Activated B cell treated with CpG ODN at 0.5 μM for 24 hours (primary cell): Measurements from ENCODE around the gene CEP72. TPM values are rescaled to one million over a fixed set of nuclear protein-coding genes. Genes with fewer than 3 reads are reported as not detected.

Experiments used
- ATAC-seq: fragments of 200-7000 bp; cut with Tn5 transposase; one replicate; pipeline ENCODE4 v1.10.0; 2021; ENCODE audit warnings: low read depth, mild to moderate bottlenecking, moderate library complexity
- CTCF ChIA-PET: fragments of 350-600 bp; sonication (Branson Sonifier 250); formaldehyde crosslinking; loops from one replicate; lab custom pipeline; 2021; ENCODE audit warnings: antibody characterized with exemption; lab: Charles Lee
- POLR2A ChIA-PET: fragments of 350-600 bp; sonication (Branson Sonifier 250); formaldehyde crosslinking; loops from one replicate; lab custom pipeline; 2021; ENCODE audit warnings: antibody characterized with exemption; lab: Charles Lee
- DNase-seq: peaks from one replicate; pipeline ENCODE4 v3.0.0; 2022
- H3K27ac Mint-ChIP-seq: one replicate; pipeline ENCODE4 v1.8.0; 2020; ENCODE audit warnings: mixed read lengths
- H3K27me3 Mint-ChIP-seq: one replicate; pipeline ENCODE4 v1.8.0; 2021; ENCODE audit warnings: mixed read lengths
- H3K36me3 Mint-ChIP-seq: one replicate; pipeline ENCODE4 v1.8.0; 2021; ENCODE audit warnings: low read depth, mixed read lengths
- H3K4me1 Mint-ChIP-seq: one replicate; pipeline ENCODE4 v1.8.0; 2021; ENCODE audit warnings: mixed read lengths
- H3K4me3 Mint-ChIP-seq: one replicate; pipeline ENCODE4 v1.8.0; 2020; ENCODE audit warnings: mild to moderate bottlenecking, mixed read lengths
- H3K9me3 Mint-ChIP-seq: one replicate; pipeline ENCODE4 v1.8.0; 2020; ENCODE audit warnings: mixed read lengths
- intact Hi-C: fragments of 100-400 bp; cut with micrococcal nuclease; formaldehyde crosslinking; loops from one replicate; pipeline ENCODE4 v1.15.1; 2024
- total RNA-seq: library from RNA; stranded (reverse); gene quantifications from 2 replicates; pipeline ENCODE4 v1.2.3, GENCODE V29; 2022
- TF ChIP-seq, protein P1 (sequence below): fragments of 200-600 bp; IDR thresholded peaks from one replicate; pipeline ENCODE4 v1.8.0; 2022; ENCODE audit warnings: antibody characterized with exemption, mild to moderate bottlenecking

Gene CEP72
- total RNA-seq, 1 donor from 2014 or later, result 17.4 TPM

- no peaks in the 10 kb centered on the region for H3K27me3 Mint-ChIP-seq
- H3K36me3 Mint-ChIP-seq, result peaks cover 66% of the 10 kb centered on the region
- intact Hi-C loops, result no loop called here
- no peak overlapping the region for H3K27ac Mint-ChIP-seq
- no peaks in the 10 kb centered on the region for H3K9me3 Mint-ChIP-seq
- no peak for ATAC-seq
- CTCF ChIA-PET, result no interaction called here
- TF ChIP-seq, protein P1, sequence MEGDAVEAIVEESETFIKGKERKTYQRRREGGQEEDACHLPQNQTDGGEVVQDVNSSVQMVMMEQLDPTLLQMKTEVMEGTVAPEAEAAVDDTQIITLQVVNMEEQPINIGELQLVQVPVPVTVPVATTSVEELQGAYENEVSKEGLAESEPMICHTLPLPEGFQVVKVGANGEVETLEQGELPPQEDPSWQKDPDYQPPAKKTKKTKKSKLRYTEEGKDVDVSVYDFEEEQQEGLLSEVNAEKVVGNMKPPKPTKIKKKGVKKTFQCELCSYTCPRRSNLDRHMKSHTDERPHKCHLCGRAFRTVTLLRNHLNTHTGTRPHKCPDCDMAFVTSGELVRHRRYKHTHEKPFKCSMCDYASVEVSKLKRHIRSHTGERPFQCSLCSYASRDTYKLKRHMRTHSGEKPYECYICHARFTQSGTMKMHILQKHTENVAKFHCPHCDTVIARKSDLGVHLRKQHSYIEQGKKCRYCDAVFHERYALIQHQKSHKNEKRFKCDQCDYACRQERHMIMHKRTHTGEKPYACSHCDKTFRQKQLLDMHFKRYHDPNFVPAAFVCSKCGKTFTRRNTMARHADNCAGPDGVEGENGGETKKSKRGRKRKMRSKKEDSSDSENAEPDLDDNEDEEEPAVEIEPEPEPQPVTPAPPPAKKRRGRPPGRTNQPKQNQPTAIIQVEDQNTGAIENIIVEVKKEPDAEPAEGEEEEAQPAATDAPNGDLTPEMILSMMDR, result no peak
- POLR2A ChIA-PET, result no interaction called here
- peaks cover 6% of the 10 kb centered on the region for H3K4me1 Mint-ChIP-seq
- no peak overlapping the region for H3K4me3 Mint-ChIP-seq
- DNase-seq, result no peak
These were observed 26.5 kb downstream of the CEP72 start for GRCh38 chr5:638501-639252.

GRCh38 chr5:639253-639530, 27.1 kb downstream of the CEP72 start:
- Mint-ChIP-seq H3K4me3 (no peak overlapping the region), H3K36me3 (peaks cover 63% of the 10 kb centered on the region), H3K27me3 (no peaks in the 10 kb centered on the region), H3K4me1 (peaks cover 11% of the 10 kb centered on the region), H3K27ac (no peak overlapping the region), H3K9me3 (no peaks in the 10 kb centered on the region)
- TF ChIP-seq, protein P1, result no peak
- ChIA-PET CTCF (no interaction called here), POLR2A (no interaction called here)
- DNase-seq (no peak), ATAC-seq (no peak)
- intact Hi-C loops, result no loop called here

DNA sequence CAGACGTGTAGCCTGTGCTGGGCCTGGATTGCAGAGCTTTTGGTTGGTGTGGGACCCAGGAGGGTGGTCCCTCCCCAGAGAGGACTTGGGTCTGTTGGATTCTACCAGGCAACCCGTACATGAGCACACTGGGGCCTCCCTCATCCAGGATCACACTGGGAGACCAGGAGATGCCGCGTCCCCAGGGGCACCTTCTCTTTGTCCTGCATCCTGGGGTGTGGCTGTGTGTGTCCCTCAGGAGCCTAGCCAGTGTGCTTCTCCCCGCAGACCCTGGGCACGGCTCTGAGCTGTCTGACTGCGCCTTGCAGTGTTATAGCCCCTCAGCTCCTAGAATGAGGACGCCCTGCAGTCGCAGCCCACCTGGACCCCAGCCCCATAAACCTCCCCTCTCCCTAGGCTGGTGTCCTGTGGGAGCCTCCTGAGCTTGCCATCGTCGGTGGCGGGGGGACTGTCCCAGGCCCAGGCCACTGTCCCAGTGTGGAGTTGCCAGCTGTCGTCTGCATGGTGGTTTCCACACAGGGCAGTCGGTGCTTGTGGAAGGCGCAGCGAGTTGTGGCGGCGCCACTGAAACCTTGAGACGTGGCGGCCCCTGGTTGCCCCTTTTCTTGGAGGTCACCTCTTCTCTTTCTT, 27.6 kb downstream of the CEP72 start:
- CTCF ChIA-PET, result no interaction called here
- H3K27ac Mint-ChIP-seq, result no peak overlapping the region
- POLR2A ChIA-PET, result no interaction called here
- DNase-seq, result no peak
- H3K9me3 Mint-ChIP-seq, result no peaks in the 10 kb centered on the region
- peaks cover 59% of the 10 kb centered on the region for H3K36me3 Mint-ChIP-seq
- intact Hi-C loops, result loop anchor here (10.0 kb wide), 1 partner anchor 325 kb away; no protein-coding TSS in a partner anchor
- TF ChIP-seq, protein P1, result no peak
- no peaks in the 10 kb centered on the region for H3K27me3 Mint-ChIP-seq
- H3K4me1 Mint-ChIP-seq, result peaks cover 16% of the 10 kb centered on the region
- no peak overlapping the region for H3K4me3 Mint-ChIP-seq
- ATAC-seq, result no peak

DNA sequence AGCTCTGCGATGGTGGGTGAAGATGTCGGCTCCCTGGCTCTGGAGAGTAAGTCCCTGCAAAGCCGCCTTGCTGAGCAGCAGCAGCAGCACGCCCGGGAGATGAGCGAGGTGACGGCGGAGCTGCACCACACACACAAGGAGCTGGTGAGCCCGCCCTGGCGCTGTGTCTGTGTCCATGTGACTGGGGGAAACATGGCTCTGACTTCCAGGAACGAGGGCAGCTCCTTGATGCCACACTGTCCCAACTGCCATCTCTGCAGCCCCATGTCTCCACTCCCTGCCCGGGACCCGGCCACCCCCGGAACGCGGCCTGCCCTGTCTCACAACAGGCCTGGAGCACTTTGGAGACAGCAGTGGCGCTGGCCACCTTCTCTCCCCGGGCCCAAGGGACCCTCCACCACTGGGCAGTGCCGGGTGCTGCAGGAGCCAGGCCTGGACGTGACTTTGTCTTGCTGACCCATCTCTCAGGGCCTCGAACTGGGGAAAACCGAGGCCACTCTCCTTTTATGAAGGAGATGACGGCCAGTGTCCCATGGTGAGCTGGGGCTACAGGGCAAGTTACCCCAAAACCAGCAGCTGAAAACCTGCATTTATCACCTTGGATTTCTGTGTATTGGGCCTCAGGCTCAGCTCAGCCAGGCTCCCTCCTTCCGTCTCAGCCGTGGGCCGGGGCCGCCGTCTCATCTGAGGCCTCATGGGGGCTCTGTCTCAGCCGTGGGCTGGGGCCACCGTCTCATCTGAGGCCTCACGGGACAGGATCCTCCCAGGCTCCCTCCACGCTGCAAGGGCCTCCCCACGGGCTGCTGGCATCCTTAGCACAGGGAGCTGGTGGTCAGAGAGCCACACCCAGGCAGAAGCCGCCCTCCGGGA, 28.6 kb downstream of the CEP72 start:
- TF ChIP-seq, protein P1, result no peak
- peaks cover 53% of the 10 kb centered on the region for H3K36me3 Mint-ChIP-seq
- H3K4me1 Mint-ChIP-seq, result peaks cover 17% of the 10 kb centered on the region
- no peak for ATAC-seq
- H3K27me3 Mint-ChIP-seq, result no peaks in the 10 kb centered on the region
- H3K4me3 Mint-ChIP-seq, result no peak overlapping the region
- no peak overlapping the region for H3K27ac Mint-ChIP-seq
- intact Hi-C loops, result loop anchor here (10.0 kb wide), 1 partner anchor 326 kb away; no protein-coding TSS in a partner anchor
- DNase-seq, result no peak
- CTCF ChIA-PET, result no interaction called here
- POLR2A ChIA-PET, result no interaction called here
- H3K9me3 Mint-ChIP-seq, result no peaks in the 10 kb centered on the region

DNA sequence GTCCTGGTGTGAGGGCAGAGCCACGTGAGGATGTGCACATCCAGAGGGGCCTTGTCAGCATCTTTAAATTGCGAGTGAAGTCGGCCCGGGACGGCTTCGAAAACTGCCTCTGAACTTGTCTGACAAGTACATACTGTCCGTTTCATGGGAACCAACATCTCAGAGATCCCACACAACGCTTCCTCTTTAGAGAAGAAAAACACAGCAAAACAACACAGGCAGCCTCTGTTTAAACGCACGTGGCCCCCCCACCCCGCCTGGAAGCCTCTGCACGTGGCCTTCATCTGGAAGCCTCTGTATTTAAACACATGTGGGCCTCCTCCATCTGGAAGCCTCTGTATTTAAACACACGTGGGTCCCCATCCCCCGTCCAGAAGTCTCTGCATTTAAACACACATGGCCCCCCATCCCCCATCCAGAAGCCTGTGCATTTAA, 29.2 kb downstream of the CEP72 start:
- ChIA-PET POLR2A (no interaction called here), CTCF (no interaction called here)
- DNase-seq (no peak), ATAC-seq (no peak)
- no peaks in the 10 kb centered on the region for H3K27me3 Mint-ChIP-seq
- peaks cover 52% of the 10 kb centered on the region for H3K36me3 Mint-ChIP-seq
- no peak overlapping the region for H3K27ac Mint-ChIP-seq
- H3K9me3 Mint-ChIP-seq, result no peaks in the 10 kb centered on the region
- no peak overlapping the region for H3K4me3 Mint-ChIP-seq
- peaks cover 17% of the 10 kb centered on the region for H3K4me1 Mint-ChIP-seq
- TF ChIP-seq, protein P1, result no peak
- intact Hi-C loops, result loop anchor here (10.0 kb wide), 1 partner anchor 327 kb away; no protein-coding TSS in a partner anchor
